Sigmoid colon (tissue), 7 donors: ENCODE results near the gene HLTF. TPM values are rescaled to one million over a fixed set of nuclear protein-coding genes. Genes with fewer than 3 reads are reported as not detected.

Experiments
- DNase-seq: peaks from one replicate; pipeline ENCODE4 v3.0.0-alpha.2; 2019
- H3K27ac ChIP-seq, 4 donors: fragments of 200-600 bp; sonication (generic); one replicate each; pipeline ENCODE4 v1.5.1; 2016 to 2019; ENCODE audit warnings: mild to moderate bottlenecking in 1 of 4
- H3K27me3 ChIP-seq, 3 donors: fragments of 200-600 bp; sonication (generic); one replicate each; pipeline ENCODE4 v1.5.1; 2019; ENCODE audit warnings: mild to moderate bottlenecking in 1 of 3
- H3K36me3 ChIP-seq, 4 donors: fragments of 200-600 bp; sonication (generic); one replicate each; pipeline ENCODE4 v1.5.1; 2016 to 2019
- H3K4me1 ChIP-seq, 4 donors: fragments of 200-600 bp; sonication (generic); one replicate each; pipeline ENCODE4 v1.5.1; 2017 to 2019
- H3K4me3 ChIP-seq, 4 donors: fragments of 200-600 bp; sonication (generic); one replicate each; pipeline ENCODE4 v1.5.1; 2017 to 2019; ENCODE audit warnings: mild to moderate bottlenecking in 2 of 4, moderate library complexity in 1 of 4
- H3K9me3 ChIP-seq, 4 donors: fragments of 200-600 bp in 3 of 4; sonication (generic) in 3 of 4; one replicate each; pipeline versions ENCODE4 v1.5.1 to v1.6.1; 2013 to 2019
- WGBS, 2 donors: extraction: QIAGEN DNeasy Blood & Tissue Kit; methylation state at CpG; one replicate each; pipeline ENCODE4 v1.1.7; 2013; 5-methylcytosine and 5-hydroxymethylcytosine counted together
- intact Hi-C: fragments of 100-400 bp; cut with DNase I; formaldehyde crosslinking; loops from one replicate; pipeline ENCODE4 v1.15.1; 2023
- polyA plus RNA-seq, 3 donors: library from polyadenylated mRNA; stranded (reverse); fragments of 200-250 nt; gene quantifications; one replicate each; pipeline ENCODE4 v1.2.3, GENCODE V29; 2013
- small RNA-seq, 3 donors: library from RNA; depleted of rRNA; stranded (forward); fragments of <200 nt; gene quantifications; one replicate each; pipeline ENCODE3, GENCODE V24; 2016
- total RNA-seq, 4 donors: library from RNA; depleted of rRNA; stranded (reverse); fragments of >200 nt; gene quantifications; one replicate each; pipeline ENCODE4 v1.1.0, GENCODE V29; 2016
- TF ChIP-seq, protein P1 (sequence below), 4 experiments: fragments of 450-650 bp in 3 of 4; fragments of 200-600 bp in 1 of 4; IDR thresholded peaks; one replicate each; pipeline ENCODE4 v1.5.1; 2016 to 2019; ENCODE audit warnings: antibody characterized with exemption in 4 of 4, mild to moderate bottlenecking in 3 of 4, moderate library complexity in 2 of 4
- donor health status: healthy with polysubstance abuse.
- donor health status: Bipolar disorder and iron deficiency.
- donor health status: healthy.

HLTF gene
- total and polyA plus RNA-seq, 7 donors = 1.8 to 43.9 (median 24.4) TPM

DNA sequence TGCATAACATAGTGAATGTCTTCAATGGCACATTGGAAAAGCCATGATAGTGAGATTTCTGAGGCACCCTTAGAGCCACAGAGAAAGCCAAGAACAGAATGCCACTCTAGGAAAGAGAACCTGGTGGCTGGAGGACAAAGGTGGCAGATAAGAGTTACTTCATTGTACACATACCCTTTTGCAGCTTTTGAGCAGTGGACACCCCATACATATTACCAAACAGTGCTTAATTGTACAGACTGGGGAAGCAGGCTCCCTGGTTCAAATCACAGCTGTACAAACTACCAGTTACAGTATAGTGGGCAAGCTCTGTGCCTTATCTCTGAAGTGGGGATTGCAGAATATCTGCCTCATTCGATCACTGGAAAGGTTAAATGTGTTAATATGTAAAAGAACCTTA, 105.1 kb downstream of the HLTF start:
- Histone ChIP-seq H3K9me3 (peaks cover 0 to 4% (median 0%) of the 10 kb centered on the region in 4 donors), H3K27ac (no peak overlapping the region), H3K36me3 (no peaks in the 10 kb centered on the region), H3K27me3 (no peaks in the 10 kb centered on the region), H3K4me3 (no peak overlapping the region), H3K4me1 (no peaks in the 10 kb centered on the region)
- intact Hi-C loops = no loop called here
- DNase-seq = no peak
- 86 to 89% methylated on average over 1 of the region's 1 CpG for WGBS, 2 donors
- TF ChIP-seq, protein P1, sequence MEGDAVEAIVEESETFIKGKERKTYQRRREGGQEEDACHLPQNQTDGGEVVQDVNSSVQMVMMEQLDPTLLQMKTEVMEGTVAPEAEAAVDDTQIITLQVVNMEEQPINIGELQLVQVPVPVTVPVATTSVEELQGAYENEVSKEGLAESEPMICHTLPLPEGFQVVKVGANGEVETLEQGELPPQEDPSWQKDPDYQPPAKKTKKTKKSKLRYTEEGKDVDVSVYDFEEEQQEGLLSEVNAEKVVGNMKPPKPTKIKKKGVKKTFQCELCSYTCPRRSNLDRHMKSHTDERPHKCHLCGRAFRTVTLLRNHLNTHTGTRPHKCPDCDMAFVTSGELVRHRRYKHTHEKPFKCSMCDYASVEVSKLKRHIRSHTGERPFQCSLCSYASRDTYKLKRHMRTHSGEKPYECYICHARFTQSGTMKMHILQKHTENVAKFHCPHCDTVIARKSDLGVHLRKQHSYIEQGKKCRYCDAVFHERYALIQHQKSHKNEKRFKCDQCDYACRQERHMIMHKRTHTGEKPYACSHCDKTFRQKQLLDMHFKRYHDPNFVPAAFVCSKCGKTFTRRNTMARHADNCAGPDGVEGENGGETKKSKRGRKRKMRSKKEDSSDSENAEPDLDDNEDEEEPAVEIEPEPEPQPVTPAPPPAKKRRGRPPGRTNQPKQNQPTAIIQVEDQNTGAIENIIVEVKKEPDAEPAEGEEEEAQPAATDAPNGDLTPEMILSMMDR (IDR thresholded peaks at IDR 0.05) = no peak

Small RNA genes lying within 50 kb of the gene (small RNA-seq; reads per million reads assigned to genes)
- 0 reads per million in 3 donors for gene RF00019

Other genes starting within 250 kb of the HLTF start
- gene CPA3, start 221.2 kb downstream of the HLTF start, total RNA-seq = 10 to 100 TPM in 1 of 4 donors, 1 to 10 TPM in 3; 2.6 to 15.7 (median 3.9) TPM
- gene CPA3, start 221.2 kb downstream of the HLTF start, polyA plus RNA-seq = 1 to 10 TPM; 1.1 to 4.8 (median 2.3) TPM
- 100 to 1,000 TPM; 142 to 213 (median 186) TPM for gene GYG1, start 95.0 kb downstream of the HLTF start, total RNA-seq
- gene GYG1, start 95.0 kb downstream of the HLTF start, polyA plus RNA-seq = 10 to 100 TPM; 31.8 to 36.0 (median 34.7) TPM
- 10 to 100 TPM; 14.8 to 25.3 (median 16.4) TPM for gene HPS3, start 43.1 kb upstream of the HLTF start, total RNA-seq
- gene HPS3, start 43.1 kb upstream of the HLTF start, polyA plus RNA-seq = 10 to 100 TPM in 1 of 3 donors, 1 to 10 TPM in 2; 7.8 to 12.3 (median 8.3) TPM
- 1 to 10 TPM; 3.7 to 7.1 (median 6.1) TPM for gene CP, start 135.3 kb upstream of the HLTF start, total RNA-seq
- 10 to 100 TPM in 2 of 3 donors, under 1 TPM in 1; 0.69 to 13.2 (median 10.6) TPM for gene CP, start 135.3 kb upstream of the HLTF start, polyA plus RNA-seq
- 10 to 100 TPM in 1 of 4 donors, 1 to 10 TPM in 3; 2.3 to 11.6 (median 5.3) TPM for gene TM4SF18, start 247.1 kb upstream of the HLTF start, total RNA-seq
- gene TM4SF18, start 247.1 kb upstream of the HLTF start, polyA plus RNA-seq = 1 to 10 TPM in 1 of 3 donors, under 1 TPM in 2; 0.46 to 1.4 (median 0.60) TPM